C4-2B (cell line): Measurements from ENCODE around the gene TOR3A.

Experiments used
- H3K27ac ChIP-seq: fragments of 450-650 bp; 2 replicates; pipeline ENCODE4 v1.5.1; 2017
- ZFX ChIP-seq: fragments of 450-650 bp; IDR thresholded peaks from 2 replicates; pipeline ENCODE4 v1.6.1; 2017
- TF ChIP-seq, protein P1 (sequence below): fragments of 450-650 bp; conservative IDR thresholded peaks from 2 replicates; pipeline ENCODE4 v1.5.1; 2017; ENCODE audit warnings: mild to moderate bottlenecking

The TOR3A gene

DNA sequence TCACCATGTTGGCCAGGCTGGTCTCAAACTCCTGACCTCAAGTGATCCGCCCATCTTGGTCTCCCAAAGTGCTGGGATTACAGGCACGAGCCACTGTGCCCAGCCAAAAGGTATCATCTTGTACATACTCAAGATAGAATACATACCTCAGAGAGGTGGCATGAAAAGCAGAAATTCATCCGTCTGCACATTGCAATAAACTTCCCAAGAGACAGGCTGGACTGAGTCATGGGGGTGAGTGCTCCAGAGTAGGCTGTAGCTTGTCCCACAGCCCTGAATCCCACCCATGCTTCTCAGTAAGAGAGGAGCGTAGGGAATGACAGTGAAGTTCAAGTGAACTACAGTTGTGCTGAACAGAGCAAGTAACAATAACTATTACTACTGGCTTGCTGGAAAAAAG lies 19.7 kb downstream of the TOR3A start:
- H3K27ac ChIP-seq: no peak overlapping the region
- TF ChIP-seq ZFX: no peak
- TF ChIP-seq, protein P1, sequence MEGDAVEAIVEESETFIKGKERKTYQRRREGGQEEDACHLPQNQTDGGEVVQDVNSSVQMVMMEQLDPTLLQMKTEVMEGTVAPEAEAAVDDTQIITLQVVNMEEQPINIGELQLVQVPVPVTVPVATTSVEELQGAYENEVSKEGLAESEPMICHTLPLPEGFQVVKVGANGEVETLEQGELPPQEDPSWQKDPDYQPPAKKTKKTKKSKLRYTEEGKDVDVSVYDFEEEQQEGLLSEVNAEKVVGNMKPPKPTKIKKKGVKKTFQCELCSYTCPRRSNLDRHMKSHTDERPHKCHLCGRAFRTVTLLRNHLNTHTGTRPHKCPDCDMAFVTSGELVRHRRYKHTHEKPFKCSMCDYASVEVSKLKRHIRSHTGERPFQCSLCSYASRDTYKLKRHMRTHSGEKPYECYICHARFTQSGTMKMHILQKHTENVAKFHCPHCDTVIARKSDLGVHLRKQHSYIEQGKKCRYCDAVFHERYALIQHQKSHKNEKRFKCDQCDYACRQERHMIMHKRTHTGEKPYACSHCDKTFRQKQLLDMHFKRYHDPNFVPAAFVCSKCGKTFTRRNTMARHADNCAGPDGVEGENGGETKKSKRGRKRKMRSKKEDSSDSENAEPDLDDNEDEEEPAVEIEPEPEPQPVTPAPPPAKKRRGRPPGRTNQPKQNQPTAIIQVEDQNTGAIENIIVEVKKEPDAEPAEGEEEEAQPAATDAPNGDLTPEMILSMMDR: no peak

DNA sequence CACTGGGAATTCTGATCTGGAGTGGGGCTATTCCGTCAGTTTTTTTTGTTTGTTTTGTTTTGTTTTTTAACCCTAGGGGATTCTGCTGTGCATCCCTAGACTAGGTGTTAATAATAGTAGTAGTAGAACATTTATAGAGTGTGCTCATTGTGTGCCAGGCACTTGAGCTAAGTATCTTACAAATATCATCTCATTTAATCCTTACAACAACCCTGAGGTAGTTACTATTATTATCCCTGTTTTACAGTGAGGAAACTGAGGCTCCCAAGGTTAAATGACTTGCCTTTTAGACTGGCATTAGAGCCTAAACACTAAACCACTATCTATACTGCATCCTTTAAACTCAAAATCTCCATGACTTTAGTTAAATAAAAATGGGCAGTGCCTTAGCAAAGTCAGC lies 22.1 kb downstream of the TOR3A start:
- H3K27ac ChIP-seq: no peak overlapping the region
- TF ChIP-seq ZFX: no peak
- TF ChIP-seq, protein P1: no peak

DNA sequence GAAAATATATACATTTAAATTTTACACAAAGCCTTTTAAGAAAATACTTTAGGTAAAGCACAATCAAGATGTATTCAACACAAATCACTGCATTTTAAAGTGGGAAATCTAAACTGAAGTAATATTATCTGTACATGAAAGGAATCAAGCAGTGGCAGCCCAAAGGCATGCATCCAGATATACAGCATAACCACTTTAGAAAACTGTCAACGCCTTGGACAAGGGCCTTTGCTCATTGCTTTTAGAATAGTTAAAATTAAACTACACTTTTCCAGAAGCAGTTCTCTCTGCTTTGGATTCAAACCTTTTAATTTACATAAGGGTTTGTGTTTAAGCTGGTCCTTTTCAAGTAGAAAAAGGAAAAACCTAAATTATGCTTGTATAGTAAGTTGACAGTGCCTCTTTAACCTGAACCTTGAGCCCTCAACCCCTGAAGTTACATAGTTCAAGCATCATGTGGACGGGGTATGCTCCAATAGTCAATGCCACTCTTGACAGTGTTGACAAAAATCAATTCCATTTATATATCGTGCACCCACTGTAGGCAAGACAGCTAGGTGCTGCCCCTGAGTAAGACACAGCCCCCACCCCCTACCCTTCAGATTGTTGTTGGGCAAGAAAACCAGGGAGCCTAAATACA lies 22.9 kb downstream of the TOR3A start:
- H3K27ac ChIP-seq: no peak overlapping the region
- no peak for TF ChIP-seq ZFX
- TF ChIP-seq, protein P1: no peak

DNA sequence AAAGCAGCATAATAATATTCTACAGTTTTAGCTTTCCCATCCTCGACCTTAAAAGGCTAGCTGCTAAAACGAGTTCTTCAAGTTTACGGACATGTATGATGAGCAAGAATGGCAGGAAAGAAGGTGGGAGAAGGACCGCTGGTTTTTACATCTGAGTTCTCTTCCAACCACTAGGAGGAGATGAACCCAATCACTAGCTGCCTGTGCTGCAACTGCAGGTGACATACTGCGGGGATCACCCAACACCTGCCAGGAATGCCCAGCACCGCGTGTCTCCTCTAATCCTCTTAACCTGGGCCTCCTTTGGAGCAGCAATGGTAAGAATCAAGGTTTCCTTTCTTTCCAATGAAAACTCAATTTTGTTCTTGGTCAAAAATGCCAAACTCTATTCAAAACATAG lies 23.5 kb downstream of the TOR3A start:
- TF ChIP-seq ZFX: no peak
- TF ChIP-seq, protein P1: peak; percentile 75
- no peak overlapping the region for H3K27ac ChIP-seq

DNA sequence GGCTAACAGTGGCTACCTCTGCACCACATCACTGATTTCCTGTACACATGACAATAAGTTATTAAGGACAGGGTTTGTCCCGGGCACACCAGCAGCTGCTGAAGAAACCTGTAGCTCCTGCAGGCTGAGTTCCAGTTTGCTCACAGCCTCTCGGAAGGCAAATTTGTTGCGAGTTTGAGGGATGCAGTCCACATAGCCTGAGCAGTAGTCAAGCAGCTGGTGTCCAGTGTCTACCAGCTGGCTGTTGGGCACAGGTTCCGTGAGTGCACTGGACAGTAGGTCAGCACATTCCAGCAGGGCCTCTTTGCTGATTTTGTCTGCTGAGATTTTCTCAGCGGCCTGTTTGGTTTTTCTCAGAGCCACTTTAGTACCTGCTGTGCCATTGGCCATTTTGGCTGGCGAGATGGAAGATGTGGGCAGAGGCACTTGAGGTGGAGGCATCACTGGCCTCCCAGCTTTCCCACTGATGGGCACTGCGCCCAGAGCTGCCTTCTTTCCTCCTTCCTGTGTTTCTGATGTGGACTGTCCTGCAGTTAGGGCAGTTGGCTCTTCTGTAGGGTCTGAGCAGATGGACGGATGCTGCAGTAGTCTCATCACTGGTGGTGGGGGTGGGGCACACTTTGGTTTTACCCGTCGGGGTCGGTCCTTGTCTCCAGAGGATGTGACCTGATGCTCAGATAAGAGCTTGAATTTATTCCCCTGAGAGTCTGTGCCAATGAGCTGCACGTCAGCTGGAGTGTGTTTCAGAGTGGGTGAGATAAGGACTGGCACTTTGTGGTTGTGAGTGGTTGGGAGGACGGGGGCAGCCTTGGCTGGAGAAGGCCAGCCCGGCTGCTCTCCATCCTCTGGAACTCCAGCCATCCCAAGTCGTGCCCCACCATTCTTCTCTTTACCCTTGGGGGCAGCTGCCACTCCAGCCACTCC lies 26.1 kb downstream of the TOR3A start:
- no peak for TF ChIP-seq ZFX
- TF ChIP-seq, protein P1: no peak
- H3K27ac ChIP-seq: no peak overlapping the region

DNA sequence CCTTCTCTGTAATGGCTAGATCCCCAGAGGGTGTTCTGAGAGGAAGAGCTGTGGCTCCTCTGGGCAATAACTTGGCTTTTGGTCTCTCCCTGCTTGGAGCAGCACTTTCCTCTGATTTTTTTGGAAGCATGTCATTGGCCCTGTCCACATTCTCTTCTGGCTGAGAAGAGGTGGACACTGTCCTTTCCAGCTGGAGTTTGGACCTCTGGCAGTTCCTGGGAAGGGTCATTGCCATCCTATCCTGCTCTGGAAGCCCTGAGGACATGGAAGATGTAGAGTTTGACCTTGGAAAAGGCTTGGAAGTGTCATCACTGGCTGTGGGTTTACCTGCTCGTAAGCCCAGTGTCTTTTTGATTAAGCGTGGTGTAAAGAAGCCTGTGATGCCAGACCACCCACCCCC lies 26.8 kb downstream of the TOR3A start:
- TF ChIP-seq ZFX: no peak
- TF ChIP-seq, protein P1: no peak
- no peak overlapping the region for H3K27ac ChIP-seq

DNA sequence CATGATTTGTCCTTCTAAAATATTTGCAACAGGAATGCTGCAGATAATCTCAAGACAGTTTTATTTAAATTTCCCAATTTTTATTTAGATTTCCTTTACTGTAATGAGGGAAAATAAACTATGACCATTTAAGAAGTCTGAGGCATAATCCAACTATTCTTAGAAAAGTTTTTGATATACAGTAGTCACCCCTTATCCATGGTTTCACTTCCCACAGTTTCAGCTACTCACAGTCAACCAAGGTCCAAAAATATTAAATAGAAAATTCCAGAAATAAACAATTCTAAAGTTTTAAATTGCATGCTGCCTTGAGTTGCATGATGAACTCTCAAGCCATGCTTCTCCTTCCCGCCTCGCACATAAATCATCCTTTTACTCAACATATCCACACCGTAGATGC lies 33.3 kb downstream of the TOR3A start:
- no peak for TF ChIP-seq ZFX
- TF ChIP-seq, protein P1: no peak
- no peak overlapping the region for H3K27ac ChIP-seq
